Liver (tissue), 9 donors: ENCODE results near the gene LRRC32. TPM values are rescaled to one million over a fixed set of nuclear protein-coding genes. Genes with fewer than 3 reads are reported as not detected.

ENCODE experiments used
- DNase-seq: peaks from one replicate; pipeline ENCODE4 v3.0.0-alpha.2; 2017; ENCODE audit warnings: low spot score
- H3K27ac ChIP-seq, 2 donors: one replicate each; pipeline ENCODE4 v1.7.0; 2013; ENCODE audit warnings: inconsistent platforms in 2 of 2, low read length in 2 of 2, control low read depth in 1 of 2, low read depth in 1 of 2, mild to moderate bottlenecking in 1 of 2
- H3K27me3 ChIP-seq, 4 donors: one replicate each; pipeline versions ENCODE4 v1.6.1 to v1.7.0; 2013; ENCODE audit warnings: low read length in 3 of 4, inconsistent platforms in 1 of 4, mild to moderate bottlenecking in 1 of 4, moderate library complexity in 1 of 4; ENCODE audit not compliant: control insufficient read depth in 4 of 4, insufficient read depth in 4 of 4
- H3K36me3 ChIP-seq, 4 donors: one replicate each; pipeline versions ENCODE4 v1.6.1 to v1.7.0; 2013; ENCODE audit warnings: low read length in 3 of 4, mild to moderate bottlenecking in 3 of 4, low read depth in 1 of 4, moderate library complexity in 1 of 4; ENCODE audit not compliant: control insufficient read depth in 4 of 4, insufficient read depth in 3 of 4
- H3K4me1 ChIP-seq, 4 donors: one replicate each; pipeline versions ENCODE4 v1.6.1 to v1.7.0; 2013; ENCODE audit warnings: low read length in 3 of 4, mild to moderate bottlenecking in 3 of 4, moderate library complexity in 1 of 4; ENCODE audit not compliant: control insufficient read depth in 4 of 4, insufficient read depth in 4 of 4
- H3K4me3 ChIP-seq, 3 donors: one replicate each; pipeline versions ENCODE4 v1.6.1 to v1.7.0; 2013; ENCODE audit warnings: low read length in 3 of 3, control low read depth in 1 of 3, low read depth in 1 of 3, mild to moderate bottlenecking in 1 of 3
- H3K9ac ChIP-seq, 2 donors: one replicate each; pipeline ENCODE4 v1.7.0; 2013; ENCODE audit warnings: low read length in 2 of 2, mild to moderate bottlenecking in 2 of 2, moderate library complexity in 2 of 2, control low read depth in 1 of 2, low read depth in 1 of 2
- H3K9me3 ChIP-seq, 4 donors: one replicate each; pipeline versions ENCODE4 v1.6.1 to v1.7.0; 2013; ENCODE audit warnings: low read length in 3 of 4; ENCODE audit not compliant: control insufficient read depth in 4 of 4
- ATF3 ChIP-seq: IDR thresholded peaks from 2 replicates; pipeline ENCODE4 v1.6.1; 2016; ENCODE audit warnings: antibody characterized with exemption
- EGR1 ChIP-seq, 2 donors: IDR thresholded peaks; 2 replicates each; pipeline ENCODE4 v1.6.1; 2016 to 2018; ENCODE audit warnings: antibody characterized with exemption in 2 of 2, low read depth in 2 of 2
- FOXA2 ChIP-seq: IDR thresholded peaks from 2 replicates; pipeline ENCODE4 v1.6.1; 2016; ENCODE audit warnings: antibody characterized with exemption
- GABPA ChIP-seq, 2 donors: IDR thresholded peaks in 1 of 2; conservative IDR thresholded peaks in 1 of 2; 2 replicates each; pipeline ENCODE4 v1.6.1; 2016; ENCODE audit warnings: antibody characterized with exemption in 2 of 2, mild to moderate bottlenecking in 1 of 2, moderate library complexity in 1 of 2
- HNF4A ChIP-seq, 2 donors: conservative IDR thresholded peaks; 2 replicates each; pipeline ENCODE4 v1.6.1; 2016; ENCODE audit warnings: antibody characterized with exemption in 2 of 2, mild to moderate bottlenecking in 2 of 2
- JUND ChIP-seq, 2 donors: IDR thresholded peaks; 2 replicates each; pipeline ENCODE4 v1.6.1; 2016; ENCODE audit warnings: antibody characterized with exemption in 2 of 2
- MAX ChIP-seq: IDR thresholded peaks from 2 replicates; pipeline ENCODE4 v1.6.1; 2016; ENCODE audit warnings: antibody characterized with exemption
- NR2F2 ChIP-seq: IDR thresholded peaks from 2 replicates; pipeline ENCODE4 v1.6.1; 2016; ENCODE audit warnings: antibody characterized with exemption
- RAD21 ChIP-seq, 2 donors: IDR thresholded peaks; 2 replicates each; pipeline ENCODE4 v1.6.1; 2016; ENCODE audit warnings: antibody characterized with exemption in 2 of 2, mild to moderate bottlenecking in 2 of 2
- RXRA ChIP-seq, 2 donors: IDR thresholded peaks; 2 replicates each; pipeline ENCODE4 v1.6.1; 2017 to 2018; ENCODE audit warnings: antibody characterized with exemption in 2 of 2, mild to moderate bottlenecking in 1 of 2
- SP1 ChIP-seq: IDR thresholded peaks from 2 replicates; pipeline ENCODE4 v1.6.1; 2018; ENCODE audit warnings: antibody characterized with exemption, mild to moderate bottlenecking
- TAF1 ChIP-seq: conservative IDR thresholded peaks from 2 replicates; pipeline ENCODE4 v1.6.1; 2016; ENCODE audit warnings: antibody characterized with exemption, mild to moderate bottlenecking
- YY1 ChIP-seq: IDR thresholded peaks from 2 replicates; pipeline ENCODE4 v1.6.1; 2016; ENCODE audit warnings: antibody characterized with exemption, mild to moderate bottlenecking
- WGBS: extraction: QIAGEN DNeasy Blood & Tissue Kit; methylation state at CpG from one replicate; pipeline ENCODE4 v1.1.7; 2013; 5-methylcytosine and 5-hydroxymethylcytosine counted together
- polyA plus RNA-seq, 2 donors: library from polyadenylated mRNA; stranded (reverse) in 1 of 2; unstranded in 1 of 2; fragments of 200-250 nt in 1 of 2; fragments of >200 nt in 1 of 2; fragmentation: Nextera tagmentation in 1 of 2; extraction: Ambion mirVana in 1 of 2; gene quantifications; one replicate each; pipeline versions ENCODE4 v1.2.1 to v1.2.3, GENCODE V29; 2013 to 2015
- total RNA-seq, 2 donors: library from RNA; depleted of rRNA; stranded (reverse); fragments of >200 nt; gene quantifications; one replicate each; pipeline ENCODE4 v1.2.3, GENCODE V29; 2014
- donor health status: healthy.
- donor health status: healthy.
- donor health status: healthy.
- donor health status: healthy.
- donor health status: healthy.

Gene LRRC32
- total and polyA plus RNA-seq, 4 donors: 5.4 to 15.4 (median 9.3) TPM

- TF ChIP-seq NR2F2 (peak; percentile 17), HNF4A (conservative IDR thresholded peaks at IDR 0.05) (no peak), RXRA (IDR thresholded peaks at IDR 0.05) (no peak)
- Histone ChIP-seq H3K27me3 (no peaks in the 10 kb centered on the region), H3K4me1 (peaks cover 0 to 2% (median 0%) of the 10 kb centered on the region in 4 donors), H3K9me3 (no peaks in the 10 kb centered on the region), H3K36me3 (no peaks in the 10 kb centered on the region), H3K9ac (no peak overlapping the region), H3K27ac (peak overlapping the region; percentile 55 to 59), H3K4me3 (no peak overlapping the region)
- DNase-seq: no peak
- 60% methylated on average over 4 of the region's 4 CpGs for WGBS
Observed at GRCh38 chr11:76615950-76616349, 54.6 kb downstream of the LRRC32 start.

- H3K27me3 ChIP-seq: no peaks in the 10 kb centered on the region
- no peak overlapping the region for H3K9ac ChIP-seq
- no peak overlapping the region for H3K4me3 ChIP-seq
- no peaks in the 10 kb centered on the region for H3K9me3 ChIP-seq
- H3K27ac ChIP-seq: peak overlapping the region; percentile 19 to 59
- H3K4me1 ChIP-seq: peaks cover 0 to 2% (median 0%) of the 10 kb centered on the region in 4 donors
- WGBS: 82% methylated on average over 12 of the region's 12 CpGs
- no peaks in the 10 kb centered on the region for H3K36me3 ChIP-seq
- no peak for DNase-seq
- TF ChIP-seq JUND (IDR thresholded peaks at IDR 0.05): no peak
- no peak for TF ChIP-seq RAD21 (IDR thresholded peaks at IDR 0.05)
- TF ChIP-seq NR2F2: peak; percentile 30
Observed at GRCh38 chr11:76614471-76615179, 55.9 kb downstream of the LRRC32 start.

- Histone ChIP-seq H3K27ac (no peak overlapping the region), H3K9me3 (no peaks in the 10 kb centered on the region), H3K36me3 (no peaks in the 10 kb centered on the region), H3K27me3 (no peaks in the 10 kb centered on the region), H3K9ac (no peak overlapping the region), H3K4me1 (peaks cover 0 to 2% (median 0%) of the 10 kb centered on the region in 4 donors), H3K4me3 (no peak overlapping the region)
- DNase-seq: no peak
- TF ChIP-seq EGR1 (IDR thresholded peaks at IDR 0.05; ENCODE audit: low read depth in 2 of 2) (no peak), NR2F2 (no peak)
- 74% methylated on average over 4 of the region's 4 CpGs for WGBS
Observed at GRCh38 chr11:76613901-76614300, 56.6 kb downstream of the LRRC32 start.

GRCh38 chr11:76612226-76612625 is 58.3 kb downstream of the LRRC32 start:
- Histone ChIP-seq H3K9ac (no peak overlapping the region), H3K4me3 (no peak overlapping the region), H3K4me1 (peaks cover 0 to 2% (median 0%) of the 10 kb centered on the region in 4 donors), H3K27me3 (no peaks in the 10 kb centered on the region), H3K36me3 (no peaks in the 10 kb centered on the region), H3K27ac (no peak overlapping the region), H3K9me3 (no peaks in the 10 kb centered on the region)
- TF ChIP-seq NR2F2 (no peak), RXRA (IDR thresholded peaks at IDR 0.05) (no peak), TAF1 (no peak), FOXA2 (no peak), RAD21 (IDR thresholded peaks at IDR 0.05) (no peak), ATF3 (no peak), YY1 (no peak), GABPA (IDR thresholded peaks at IDR 0.05 in 1 of 2, conservative IDR thresholded peaks at IDR 0.05 in 1 of 2) (no peak), SP1 (no peak), MAX (no peak), HNF4A (conservative IDR thresholded peaks at IDR 0.05) (no peak)
- no peak for DNase-seq
- WGBS: 77% methylated on average over 4 of the region's 4 CpGs
